Sigmoid colon (tissue), 7 donors: ENCODE results near the gene ARL5C. TPM values are rescaled to one million over a fixed set of nuclear protein-coding genes. Genes with fewer than 3 reads are reported as not detected.

Experiments used
- DNase-seq: peaks from one replicate; pipeline ENCODE4 v3.0.0-alpha.2; 2019
- H3K27ac ChIP-seq, 4 donors: fragments of 200-600 bp; sonication (generic); one replicate each; pipeline ENCODE4 v1.5.1; 2016 to 2019; ENCODE audit warnings: mild to moderate bottlenecking in 1 of 4
- H3K27me3 ChIP-seq, 3 donors: fragments of 200-600 bp; sonication (generic); one replicate each; pipeline ENCODE4 v1.5.1; 2019; ENCODE audit warnings: mild to moderate bottlenecking in 1 of 3
- H3K36me3 ChIP-seq, 4 donors: fragments of 200-600 bp; sonication (generic); one replicate each; pipeline ENCODE4 v1.5.1; 2016 to 2019
- H3K4me1 ChIP-seq, 4 donors: fragments of 200-600 bp; sonication (generic); one replicate each; pipeline ENCODE4 v1.5.1; 2017 to 2019
- H3K4me3 ChIP-seq, 4 donors: fragments of 200-600 bp; sonication (generic); one replicate each; pipeline ENCODE4 v1.5.1; 2017 to 2019; ENCODE audit warnings: mild to moderate bottlenecking in 2 of 4, moderate library complexity in 1 of 4
- H3K9me3 ChIP-seq, 4 donors: fragments of 200-600 bp in 3 of 4; sonication (generic) in 3 of 4; one replicate each; pipeline versions ENCODE4 v1.5.1 to v1.6.1; 2013 to 2019
- CTCF ChIP-seq, 4 experiments: fragments of 450-650 bp in 3 of 4; fragments of 200-600 bp in 1 of 4; IDR thresholded peaks; one replicate each; pipeline ENCODE4 v1.5.1; 2016 to 2019; ENCODE audit warnings: antibody characterized with exemption in 4 of 4, mild to moderate bottlenecking in 3 of 4, moderate library complexity in 2 of 4
- EP300 ChIP-seq, 4 donors: sonication (generic); formaldehyde crosslinking; IDR thresholded peaks; one replicate each; pipeline ENCODE4 v1.6.1; 2017; ENCODE audit warnings: antibody characterized with exemption in 4 of 4
- POLR2A ChIP-seq, 2 donors: fragments of 450-650 bp; IDR thresholded peaks; one replicate each; pipeline ENCODE4 v1.6.1; 2016; ENCODE audit warnings: antibody characterized with exemption in 2 of 2, mild to moderate bottlenecking in 2 of 2, moderate library complexity in 2 of 2
- POLR2AphosphoS5 ChIP-seq, 4 donors: sonication (generic); formaldehyde crosslinking; IDR thresholded peaks; one replicate each; pipeline ENCODE4 v1.6.1; 2017; ENCODE audit warnings: antibody characterized with exemption in 4 of 4
- WGBS, 2 donors: extraction: QIAGEN DNeasy Blood & Tissue Kit; methylation state at CpG; one replicate each; pipeline ENCODE4 v1.1.7; 2013; 5-methylcytosine and 5-hydroxymethylcytosine counted together
- intact Hi-C: fragments of 100-400 bp; cut with DNase I; formaldehyde crosslinking; loops from one replicate; pipeline ENCODE4 v1.15.1; 2023
- polyA plus RNA-seq, 3 donors: library from polyadenylated mRNA; stranded (reverse); fragments of 200-250 nt; gene quantifications; one replicate each; pipeline ENCODE4 v1.2.3, GENCODE V29; 2013
- total RNA-seq, 4 donors: library from RNA; depleted of rRNA; stranded (reverse); fragments of >200 nt; gene quantifications; one replicate each; pipeline ENCODE4 v1.1.0, GENCODE V29; 2016
- donor health status: healthy with polysubstance abuse.
- donor health status: Bipolar disorder and iron deficiency.
- donor health status: healthy.

The ARL5C gene
- total and polyA plus RNA-seq, 7 donors = 0.28 TPM; not detected in 6

GRCh38 chr17:39192901-39193300 lies 26.9 kb upstream of the ARL5C start:
- H3K27ac ChIP-seq = no peak overlapping the region
- WGBS, 2 donors = 96 to 97% methylated on average over 16 of the region's 16 CpGs
- DNase-seq = no peak
- H3K36me3 ChIP-seq = peaks cover 0 to 59% (median 13%) of the 10 kb centered on the region in 4 donors
- peaks cover 0 to 38% (median 33%) of the 10 kb centered on the region in 4 donors for H3K4me1 ChIP-seq
- TF ChIP-seq CTCF (IDR thresholded peaks at IDR 0.05) (no peak), POLR2A (IDR thresholded peaks at IDR 0.05) (no peak), EP300 (IDR thresholded peaks at IDR 0.05) (no peak), POLR2AphosphoS5 (IDR thresholded peaks at IDR 0.05) (no peak)
- no peaks in the 10 kb centered on the region for H3K9me3 ChIP-seq
- no peak overlapping the region for H3K4me3 ChIP-seq
- intact Hi-C loops = no loop called here
- no peaks in the 10 kb centered on the region for H3K27me3 ChIP-seq

DNA sequence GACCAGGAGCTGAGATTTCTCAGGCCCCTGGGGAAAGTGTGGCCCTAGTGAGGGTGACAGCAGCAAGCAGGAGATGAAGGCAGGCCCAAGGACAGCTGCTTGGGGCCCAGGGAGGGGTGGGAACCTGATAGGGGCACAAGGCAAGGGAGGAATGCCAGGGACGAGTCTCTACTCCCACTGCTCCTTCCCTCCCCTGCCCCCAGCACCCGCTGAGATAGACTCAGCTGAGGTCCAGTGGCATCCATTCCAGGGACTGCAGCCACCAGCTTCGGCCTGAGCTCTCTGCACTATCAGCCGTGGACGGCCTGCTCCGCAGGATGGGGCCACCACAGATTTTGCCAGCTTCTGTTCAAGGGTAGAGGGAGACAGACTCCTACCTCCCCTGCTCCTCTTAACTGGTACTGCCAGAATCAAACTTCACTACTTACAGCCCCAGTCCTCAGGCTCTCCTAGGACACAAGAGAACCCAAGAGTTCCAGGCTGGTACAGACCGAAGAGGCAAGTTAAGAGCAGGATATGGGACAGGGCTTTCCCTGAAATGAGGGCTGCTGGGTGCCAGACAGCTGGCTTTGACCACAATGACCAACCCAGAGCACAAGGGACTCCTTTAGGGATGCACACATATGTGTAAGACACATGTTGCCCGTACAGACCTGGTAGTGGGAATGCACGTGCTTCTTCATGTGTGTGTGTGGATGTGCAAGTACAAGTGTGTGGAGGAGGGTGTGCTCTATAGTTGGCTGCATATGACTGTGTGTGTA lies 26.0 kb upstream of the ARL5C start:
- WGBS, 2 donors = 95 to 96% methylated on average over 9 of the region's 9 CpGs
- Histone ChIP-seq H3K4me3 (no peak overlapping the region), H3K36me3 (peaks cover 0 to 69% (median 20%) of the 10 kb centered on the region in 4 donors), H3K9me3 (no peaks in the 10 kb centered on the region), H3K27me3 (no peaks in the 10 kb centered on the region), H3K4me1 (peaks cover 0 to 34% (median 27%) of the 10 kb centered on the region in 4 donors), H3K27ac (no peak overlapping the region)
- TF ChIP-seq EP300 (IDR thresholded peaks at IDR 0.05) (no peak), CTCF (IDR thresholded peaks at IDR 0.05) (no peak), POLR2AphosphoS5 (IDR thresholded peaks at IDR 0.05) (no peak), POLR2A (IDR thresholded peaks at IDR 0.05) (no peak)
- intact Hi-C loops = no loop called here
- no peak for DNase-seq

- TF ChIP-seq POLR2A (IDR thresholded peaks at IDR 0.05) = no peak
- no peak for TF ChIP-seq EP300 (IDR thresholded peaks at IDR 0.05)
- TF ChIP-seq CTCF (IDR thresholded peaks at IDR 0.05) = no peak
- no peak for TF ChIP-seq POLR2AphosphoS5 (IDR thresholded peaks at IDR 0.05)
- WGBS, 2 donors = 43 to 79% methylated on average over 9 of the region's 9 CpGs
Measured at GRCh38 chr17:39187152-39187830, 21.3 kb upstream of the ARL5C start.

DNA sequence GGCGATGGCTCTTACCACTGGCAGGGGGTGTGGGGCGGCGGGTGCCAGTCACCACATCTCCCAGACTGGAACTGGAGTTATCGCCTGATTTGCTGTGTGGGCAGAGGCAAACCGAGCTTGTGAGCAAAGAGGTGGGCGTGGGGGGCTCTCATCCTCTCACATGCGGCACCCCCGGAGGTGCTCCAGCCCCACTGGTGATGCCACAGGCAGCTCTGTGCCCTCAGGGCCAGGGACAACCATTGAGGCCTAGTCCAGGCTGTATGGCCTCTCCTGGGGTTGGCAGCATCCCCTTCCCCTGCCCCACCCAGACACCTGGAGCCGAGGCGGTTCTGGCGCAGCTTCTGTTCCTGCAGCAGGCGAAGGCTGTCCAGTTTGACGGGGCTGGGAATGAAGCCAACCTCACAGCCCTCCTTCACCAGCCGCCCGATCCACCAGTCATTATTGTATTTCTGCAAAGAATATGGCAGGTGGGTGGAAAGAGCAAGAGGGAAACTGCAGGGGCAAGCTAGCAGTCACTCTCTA lies 20.6 kb upstream of the ARL5C start:
- 56 to 78% methylated on average over 15 of the region's 15 CpGs for WGBS, 2 donors
- intact Hi-C loops = no loop called here
- Histone ChIP-seq H3K27me3 (no peaks in the 10 kb centered on the region), H3K4me3 (no peak overlapping the region), H3K36me3 (peaks cover 5 to 88% (median 37%) of the 10 kb centered on the region in 4 donors), H3K4me1 (no peaks in the 10 kb centered on the region), H3K27ac (no peak overlapping the region), H3K9me3 (no peaks in the 10 kb centered on the region)
- DNase-seq = no peak
- no peak for TF ChIP-seq POLR2A (IDR thresholded peaks at IDR 0.05)

More at GRCh38 chr17:39187152-39187830, 21.3 kb upstream of the ARL5C start:
- no peaks in the 10 kb centered on the region for H3K27me3 ChIP-seq
- H3K4me1 ChIP-seq = no peaks in the 10 kb centered on the region
- no peak for DNase-seq
- peaks cover 5 to 95% (median 38%) of the 10 kb centered on the region in 4 donors for H3K36me3 ChIP-seq
- H3K27ac ChIP-seq = no peak overlapping the region
- H3K9me3 ChIP-seq = no peaks in the 10 kb centered on the region
- H3K4me3 ChIP-seq = no peak overlapping the region
- intact Hi-C loops = no loop called here

DNA sequence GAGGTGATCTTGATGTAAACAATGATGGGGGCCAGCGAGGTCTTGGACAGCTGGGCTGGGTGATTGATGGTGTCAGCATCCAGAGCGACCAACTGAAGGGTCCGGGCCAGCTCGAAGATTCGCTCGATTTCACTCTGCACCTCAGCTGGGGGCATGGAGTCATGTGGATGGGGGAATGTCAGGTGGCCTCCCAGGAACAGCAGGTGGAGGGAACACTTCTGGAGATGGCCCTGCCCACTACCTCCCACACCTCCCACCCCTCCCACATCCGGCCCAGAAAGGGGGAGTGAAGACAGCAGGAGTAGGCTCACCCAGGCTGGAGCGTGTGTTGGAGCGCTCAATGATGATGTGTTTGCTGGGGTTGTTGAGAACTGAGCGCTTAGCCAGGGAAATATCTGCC lies 17.8 kb upstream of the ARL5C start:
- 93 to 94% methylated on average over 10 of the region's 10 CpGs for WGBS, 2 donors
- intact Hi-C loops = no loop called here
- peaks cover 5 to 77% (median 32%) of the 10 kb centered on the region in 4 donors for H3K36me3 ChIP-seq

More for the DNA sequence above, 17.8 kb upstream of the ARL5C start:
- Histone ChIP-seq H3K27ac (no peak overlapping the region), H3K4me3 (no peak overlapping the region), H3K27me3 (no peaks in the 10 kb centered on the region), H3K9me3 (no peaks in the 10 kb centered on the region), H3K4me1 (no peaks in the 10 kb centered on the region)
- TF ChIP-seq POLR2A (IDR thresholded peaks at IDR 0.05) (no peak), EP300 (IDR thresholded peaks at IDR 0.05) (no peak), POLR2AphosphoS5 (IDR thresholded peaks at IDR 0.05) (no peak), CTCF (IDR thresholded peaks at IDR 0.05) (no peak)
- DNase-seq = no peak
